GM18870 (cell line): ENCODE results near the gene RTN3.
"Not testable (repeated sequence)": the region's sequence is repeated elsewhere in the genome, so short reads cannot be mapped to it uniquely, and the experiment has no call there.

Source experiments
- ATAC-seq: cut with Tn5 transposase; IDR thresholded peaks from one replicate; pipeline ENCODE4 v1.9.1; 2021; ENCODE audit warnings: moderate library complexity; ENCODE audit not compliant: unreplicated experiment

RTN3 gene

GRCh38 chr11:63767565-63768236 lies 86.4 kb downstream of the RTN3 start:
- ATAC-seq: no peak

- no peak for ATAC-seq
Measured at GRCh38 chr11:63768237-63769041, 87.1 kb downstream of the RTN3 start, which contains the start of gene ZFTA. TSS of gene ZFTA (minus strand) at chr11:63768775. CDS start at chr11:63768622, 153 bp downstream.

- ATAC-seq: no peak
Measured at GRCh38 chr11:63769042-63769713, 87.9 kb downstream of the RTN3 start.

- no peak for ATAC-seq
Measured at GRCh38 chr11:63769714-63770455, 88.6 kb downstream of the RTN3 start.

- no peak for ATAC-seq
Measured at GRCh38 chr11:63770763-63771162, 89.5 kb downstream of the RTN3 start.

- not testable (repeated sequence) for ATAC-seq
Measured at GRCh38 chr11:63771741-63772318, 90.5 kb downstream of the RTN3 start.

GRCh38 chr11:63775191-63775590 lies 93.9 kb downstream of the RTN3 start:
- ATAC-seq: no peak

- no peak for ATAC-seq
Measured at GRCh38 chr11:63779039-63779438, 97.7 kb downstream of the RTN3 start.

GRCh38 chr11:63782749-63783148 lies 101.4 kb downstream of the RTN3 start:
- no peak for ATAC-seq

- ATAC-seq: no peak
Measured at GRCh38 chr11:63783925-63784592, 102.8 kb downstream of the RTN3 start.

- ATAC-seq: no peak
Measured at GRCh38 chr11:63785823-63786222, 104.5 kb downstream of the RTN3 start.

- no peak for ATAC-seq
Measured at GRCh38 chr11:63791495-63792167, 110.3 kb downstream of the RTN3 start.

- no peak for ATAC-seq
Measured at GRCh38 chr11:63793161-63793560, 111.9 kb downstream of the RTN3 start.

- ATAC-seq: no peak
Measured at GRCh38 chr11:63795066-63795465, 113.8 kb downstream of the RTN3 start.

GRCh38 chr11:63800921-63801320 lies 119.6 kb downstream of the RTN3 start:
- ATAC-seq: no peak

GRCh38 chr11:63802637-63803414 lies 121.5 kb downstream of the RTN3 start:
- ATAC-seq: no peak

- no peak for ATAC-seq
Measured at GRCh38 chr11:63804259-63804658, 123.0 kb downstream of the RTN3 start.

GRCh38 chr11:63805844-63806415 lies 124.6 kb downstream of the RTN3 start:
- ATAC-seq: no peak
